ENCODE results near the gene TMEM140. TPM values are rescaled to one million over a fixed set of nuclear protein-coding genes. Genes with fewer than 3 reads are reported as not detected.
"Not testable (repeated sequence)": the region's sequence is repeated elsewhere in the genome, so short reads cannot be mapped to it uniquely, and the experiment has no call there.

TMEM140 gene
- total RNA-seq, 2 experiments from 2014 or later, result 12.6 to 12.7 TPM

- ChIA-PET CTCF (interaction anchor here (1.4 to 8.7 kb wide), 5 partner anchors 8 to 500 kb away, joined by 4 to 98 read pairs (median 45); partner anchors contain the start of genes AGBL3 and TMEM140), POLR2A (interaction anchor here (0.5 to 3.7 kb wide), 3 partner anchors 18 to 807 kb away, joined by 3 to 61 read pairs (median 4); partner anchors contain the start of gene TMEM140)
- H3K4me3 Mint-ChIP-seq, result peak overlapping the region; percentile 29
- H3K27me3 Mint-ChIP-seq (ENCODE audit: low read depth), result no peaks in the 10 kb centered on the region
- peak overlapping the region; percentile 72 for H3K27ac Mint-ChIP-seq
- peaks cover 54% of the 10 kb centered on the region for H3K4me1 Mint-ChIP-seq (ENCODE audit: low read depth)
- H3K9me3 Mint-ChIP-seq (ENCODE audit: insufficient read depth), result peaks cover 4% of the 10 kb centered on the region
- H3K36me3 Mint-ChIP-seq (ENCODE audit: low read depth), result peaks cover 63% of the 10 kb centered on the region
- DNase-seq, result no peak
- ATAC-seq, result no peak
These were observed 19.6 kb downstream of the TMEM140 start for GRCh38 chr7:135167365-135167917.

GRCh38 chr7:135168001-135168400 is 20.1 kb downstream of the TMEM140 start:
- H3K27ac Mint-ChIP-seq, result peak overlapping the region; percentile 94
- H3K36me3 Mint-ChIP-seq (ENCODE audit: low read depth), result peaks cover 57% of the 10 kb centered on the region
- POLR2A ChIA-PET, result interaction anchor here (0.6 to 3.7 kb wide), 2 partner anchors 20 to 350 kb away, joined by 3 to 61 read pairs; partner anchors contain the start of gene TMEM140
- CTCF ChIA-PET, result interaction anchor here (1.4 to 8.7 kb wide), 5 partner anchors 9 to 501 kb away, joined by 4 to 98 read pairs (median 45); partner anchors contain the start of genes AGBL3 and TMEM140
- H3K9me3 Mint-ChIP-seq (ENCODE audit: insufficient read depth), result peaks cover under 1% of the 10 kb centered on the region
- ATAC-seq (no peak), DNase-seq (no peak)
- no peak overlapping the region for H3K4me3 Mint-ChIP-seq
- H3K4me1 Mint-ChIP-seq (ENCODE audit: low read depth), result peaks cover 54% of the 10 kb centered on the region
- H3K27me3 Mint-ChIP-seq (ENCODE audit: low read depth), result no peaks in the 10 kb centered on the region

- Mint-ChIP-seq H3K4me1 (ENCODE audit: low read depth) (peaks cover 54% of the 10 kb centered on the region), H3K27me3 (ENCODE audit: low read depth) (no peaks in the 10 kb centered on the region)
These were observed 20.7 kb downstream of the TMEM140 start for GRCh38 chr7:135168489-135169140.

GRCh38 chr7:135169141-135169963 is 21.5 kb downstream of the TMEM140 start:
- Mint-ChIP-seq H3K4me3 (peak overlapping the region; percentile 94), H3K36me3 (ENCODE audit: low read depth) (peaks cover 48% of the 10 kb centered on the region), H3K9me3 (ENCODE audit: insufficient read depth) (no peaks in the 10 kb centered on the region), H3K27me3 (ENCODE audit: low read depth) (no peaks in the 10 kb centered on the region), H3K4me1 (ENCODE audit: low read depth) (peaks cover 50% of the 10 kb centered on the region), H3K27ac (peak overlapping the region; percentile 94)
- POLR2A ChIA-PET, result interaction anchor here (1.0 to 3.7 kb wide), 7 partner anchors 9 to 183 kb away, joined by 3 to 61 read pairs (median 7); partner anchors contain the start of genes AGBL3 and TMEM140
- CTCF ChIA-PET, result interaction anchor here (0.7 to 8.7 kb wide), 18 partner anchors 9 to 541 kb away, joined by 3 to 98 read pairs (median 4); partner anchors contain the start of genes AGBL3, BPGM, TMEM140 and WDR91
- DNase-seq (peak; percentile 75), ATAC-seq (peak; percentile 42)

More at GRCh38 chr7:135168489-135169140, 20.7 kb downstream of the TMEM140 start:
- ATAC-seq, result no peak
- DNase-seq, result no peak
- Mint-ChIP-seq H3K27ac (peak overlapping the region; percentile 94), H3K9me3 (ENCODE audit: insufficient read depth) (no peaks in the 10 kb centered on the region), H3K36me3 (ENCODE audit: low read depth) (peaks cover 56% of the 10 kb centered on the region), H3K4me3 (peak overlapping the region; percentile 94)
- ChIA-PET CTCF (interaction anchor here (0.9 to 8.7 kb wide), 11 partner anchors 10 to 540 kb away, joined by 3 to 98 read pairs (median 10); partner anchors contain the start of genes AGBL3, TMEM140 and WDR91), POLR2A (interaction anchor here (0.6 to 3.7 kb wide), 4 partner anchors 8 to 349 kb away, joined by 3 to 61 read pairs (median 8); partner anchors contain the start of gene TMEM140)

- Mint-ChIP-seq H3K9me3 (ENCODE audit: insufficient read depth) (no peaks in the 10 kb centered on the region), H3K4me3 (peak overlapping the region; percentile 94), H3K27me3 (ENCODE audit: low read depth) (no peaks in the 10 kb centered on the region), H3K36me3 (ENCODE audit: low read depth) (peaks cover 44% of the 10 kb centered on the region), H3K4me1 (ENCODE audit: low read depth) (peaks cover 50% of the 10 kb centered on the region), H3K27ac (peak overlapping the region; percentile 94)
- ATAC-seq, result peak; percentile 6
- CTCF ChIA-PET, result interaction anchor here (0.7 to 8.7 kb wide), 16 partner anchors 9 to 539 kb away, joined by 3 to 98 read pairs (median 6); partner anchors contain the start of genes AGBL3, BPGM, TMEM140 and WDR91
- POLR2A ChIA-PET, result interaction anchor here (0.5 to 3.7 kb wide), 10 partner anchors 9 to 380 kb away, joined by 3 to 61 read pairs (median 4); partner anchors contain the start of genes AGBL3 and TMEM140
- no peak for DNase-seq
These were observed 22.0 kb downstream of the TMEM140 start for GRCh38 chr7:135169964-135170273.

GRCh38 chr7:135170274-135170997 is 22.6 kb downstream of the TMEM140 start, which contains the start of gene CYREN:
TSS of gene CYREN (minus strand) at chr7:135170707. CDS start at chr7:135168922, 1,785 bp downstream.
- Mint-ChIP-seq H3K27ac (peak within 1 kb of the TSS; percentile 94), H3K9me3 (ENCODE audit: insufficient read depth) (no peaks in the 10 kb centered on the region), H3K4me3 (peak within 1 kb of the TSS; percentile 94), H3K27me3 (ENCODE audit: low read depth) (no peaks in the 10 kb centered on the region), H3K4me1 (ENCODE audit: low read depth) (peaks cover 50% of the 10 kb centered on the region), H3K36me3 (ENCODE audit: low read depth) (peaks cover 39% of the 10 kb centered on the region)
- POLR2A ChIA-PET, result interaction anchor here (0.5 to 3.7 kb wide), 12 partner anchors 10 to 776 kb away, joined by 3 to 61 read pairs (median 4); partner anchors contain the start of genes AGBL3, TMEM140 and WDR91
- peak; percentile 82 for ATAC-seq
- CTCF ChIA-PET, result interaction anchor here (0.9 to 8.7 kb wide), 21 partner anchors 8 to 622 kb away, joined by 3 to 98 read pairs (median 5); partner anchors contain the start of genes AGBL3, BPGM, TMEM140 and WDR91
- DNase-seq, result peak; percentile 92

GRCh38 chr7:135170998-135171481 is 23.2 kb downstream of the TMEM140 start:
- H3K36me3 Mint-ChIP-seq (ENCODE audit: low read depth), result peaks cover 33% of the 10 kb centered on the region
- not testable (repeated sequence) for DNase-seq; H3K9me3 Mint-ChIP-seq (ENCODE audit: insufficient read depth); H3K27me3 Mint-ChIP-seq (ENCODE audit: low read depth); ATAC-seq
- H3K4me1 Mint-ChIP-seq (ENCODE audit: low read depth), result peaks cover 45% of the 10 kb centered on the region
- peak overlapping the region; percentile 87 for H3K27ac Mint-ChIP-seq
- H3K4me3 Mint-ChIP-seq, result peak overlapping the region; percentile 94
- POLR2A ChIA-PET, result interaction anchor here (0.6 to 3.7 kb wide), 8 partner anchors 10 to 776 kb away, joined by 3 to 61 read pairs (median 4); partner anchors contain the start of genes AGBL3, TMEM140 and WDR91
- CTCF ChIA-PET, result interaction anchor here (0.9 to 8.7 kb wide), 17 partner anchors 8 to 623 kb away, joined by 3 to 98 read pairs (median 5); partner anchors contain the start of genes AGBL3, BPGM, TMEM140 and WDR91

- DNase-seq; H3K9me3 Mint-ChIP-seq (ENCODE audit: insufficient read depth); ATAC-seq; H3K27me3 Mint-ChIP-seq (ENCODE audit: low read depth): not testable (repeated sequence)
- POLR2A ChIA-PET, result interaction anchor here (1.6 to 2.4 kb wide), 2 partner anchors 39 to 186 kb away, joined by 5 to 15 read pairs; partner anchors contain the start of genes AGBL3 and WDR91
- CTCF ChIA-PET, result interaction anchor here (0.9 to 8.7 kb wide), 12 partner anchors 7 to 538 kb away, joined by 3 to 98 read pairs (median 5); partner anchors contain the start of genes AGBL3, TMEM140 and WDR91
- Mint-ChIP-seq H3K36me3 (ENCODE audit: low read depth) (peaks cover 26% of the 10 kb centered on the region), H3K4me1 (ENCODE audit: low read depth) (peaks cover 40% of the 10 kb centered on the region), H3K4me3 (peak overlapping the region; percentile 94), H3K27ac (peak overlapping the region; percentile 74)
These were observed 23.9 kb downstream of the TMEM140 start for GRCh38 chr7:135171581-135172291.

GRCh38 chr7:135173916-135174315 is 26.0 kb downstream of the TMEM140 start:
- peaks cover 20% of the 10 kb centered on the region for H3K4me1 Mint-ChIP-seq (ENCODE audit: low read depth)
- H3K27me3 Mint-ChIP-seq (ENCODE audit: low read depth); DNase-seq; H3K4me3 Mint-ChIP-seq; POLR2A ChIA-PET; H3K27ac Mint-ChIP-seq; H3K36me3 Mint-ChIP-seq (ENCODE audit: low read depth); ATAC-seq; H3K9me3 Mint-ChIP-seq (ENCODE audit: insufficient read depth): not testable (repeated sequence)
- CTCF ChIA-PET, result interaction anchor here (1.0 kb wide), 1 partner anchor 187 kb away, joined by 4 read pairs; no protein-coding TSS in a partner anchor

All from activated CD8-positive, alpha-beta T cell treated with anti-CD3 and anti-CD28 coated beads, Interleukin-2, amount 10 ng/mL, durations not matched to agents 7 days and 5 days (primary cell).